Uterus (tissue), 4 donors: ENCODE measurements around the gene HMGXB4. TPM values are rescaled to one million over a fixed set of nuclear protein-coding genes. Genes with fewer than 3 reads are reported as not detected.

ENCODE experiments used
- DNase-seq, 2 donors: peaks; one replicate each; pipeline ENCODE4 v3.0.0-alpha.2; 2019 to 2020
- H3K27ac ChIP-seq, 2 donors: fragments of 200-600 bp; sonication (generic); 1 replicate in 1 of 2; 2 replicates in 1 of 2; pipeline ENCODE4 v1.5.1; 2016 to 2018
- H3K27me3 ChIP-seq, 2 donors: fragments of 200-600 bp; sonication (generic); one replicate each; pipeline ENCODE4 v1.5.1; 2018 to 2019; ENCODE audit warnings: control low read depth in 1 of 2
- H3K36me3 ChIP-seq, 2 donors: fragments of 200-600 bp; sonication (generic); one replicate each; pipeline ENCODE4 v1.5.1; 2019; ENCODE audit warnings: control low read depth in 1 of 2
- H3K4me1 ChIP-seq, 2 donors: fragments of 200-600 bp; sonication (generic); one replicate each; pipeline ENCODE4 v1.5.1; 2018 to 2019; ENCODE audit warnings: control low read depth in 1 of 2
- H3K4me3 ChIP-seq, 2 donors: fragments of 200-600 bp; sonication (generic); 1 replicate in 1 of 2; 2 replicates in 1 of 2; pipeline ENCODE4 v1.5.1; 2018 to 2019; ENCODE audit warnings: mild to moderate bottlenecking in 1 of 2
- H3K9me3 ChIP-seq, 2 donors: fragments of 200-600 bp; sonication (generic); one replicate each; pipeline ENCODE4 v1.5.1; 2019; ENCODE audit warnings: control low read depth in 1 of 2
- POLR2A ChIP-seq, 2 donors: fragments of 450-650 bp; IDR thresholded peaks; one replicate each; pipeline ENCODE4 v1.6.1; 2016; ENCODE audit warnings: antibody characterized with exemption in 2 of 2, mild to moderate bottlenecking in 1 of 2, moderate library complexity in 1 of 2
- intact Hi-C: fragments of 100-400 bp; cut with DNase I; formaldehyde crosslinking; loops from one replicate; pipeline ENCODE4 v1.15.1; 2023; ENCODE audit warnings: low total_unique reads
- total RNA-seq, 4 donors: library from RNA; depleted of rRNA in 3 of 4; stranded (reverse); fragments of >200 nt in 3 of 4; gene quantifications; one replicate each; pipeline versions ENCODE4 v1.1.0 to v1.2.4, GENCODE V29; 2014 to 2023
- TF ChIP-seq, protein P1 (sequence below), 4 experiments: fragments of 200-600 bp in 2 of 4; fragments of 450-650 bp in 2 of 4; sonication (generic) in 2 of 4; IDR thresholded peaks; one replicate each; pipeline ENCODE4 v1.5.1; 2016 to 2019; ENCODE audit warnings: antibody characterized with exemption in 4 of 4, mild to moderate bottlenecking in 2 of 4, moderate library complexity in 1 of 4
- donor health status: DM: yes; HTN: yes; CAD: no.

Gene HMGXB4
- total RNA-seq, 4 donors from 2014 or later: 15.1 to 29.6 (median 20.8) TPM

DNA sequence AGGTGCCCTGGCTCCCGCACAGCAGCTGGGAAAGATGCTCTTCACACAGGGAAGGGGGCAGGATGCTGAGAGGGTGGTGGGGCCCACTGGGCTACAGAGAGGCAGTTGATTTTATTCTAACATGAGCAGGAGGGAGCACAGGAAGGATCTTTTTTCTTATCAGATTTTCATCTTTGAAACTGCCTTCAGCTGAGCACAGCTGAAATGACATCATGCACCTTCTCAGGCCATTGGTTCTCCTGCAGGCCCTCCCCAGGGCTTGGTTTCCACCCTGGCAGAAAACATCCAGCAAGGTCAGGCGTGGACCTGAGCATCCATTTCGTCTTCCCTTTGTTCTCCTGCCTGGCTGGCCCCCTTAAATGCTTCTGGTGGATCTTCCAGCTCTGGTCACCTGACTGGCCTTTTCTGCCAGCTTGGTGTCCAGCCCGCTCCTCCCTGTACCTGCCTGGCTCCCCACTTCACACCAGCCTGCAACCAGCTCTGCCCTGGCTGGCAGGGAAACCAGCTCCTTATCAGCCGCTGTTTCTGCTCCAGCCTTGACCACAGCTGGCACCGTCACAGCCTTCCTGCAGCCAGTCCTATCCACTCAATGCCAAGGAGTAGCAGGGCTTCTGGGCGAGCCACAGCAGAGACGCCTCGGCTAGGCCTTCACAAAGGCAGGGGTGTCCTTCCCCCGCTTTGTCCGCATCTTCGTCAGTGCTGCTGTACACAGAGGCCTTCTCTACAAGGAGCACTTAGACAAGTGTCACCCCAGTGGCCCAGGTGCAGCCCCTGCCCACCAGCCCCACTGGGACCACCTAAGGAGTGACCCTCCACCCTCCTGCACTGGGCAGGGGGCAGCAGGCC, 78.9 kb downstream of the HMGXB4 start:
- H3K36me3 ChIP-seq: no peaks in the 10 kb centered on the region
- no peaks in the 10 kb centered on the region for H3K27me3 ChIP-seq
- TF ChIP-seq, protein P1, sequence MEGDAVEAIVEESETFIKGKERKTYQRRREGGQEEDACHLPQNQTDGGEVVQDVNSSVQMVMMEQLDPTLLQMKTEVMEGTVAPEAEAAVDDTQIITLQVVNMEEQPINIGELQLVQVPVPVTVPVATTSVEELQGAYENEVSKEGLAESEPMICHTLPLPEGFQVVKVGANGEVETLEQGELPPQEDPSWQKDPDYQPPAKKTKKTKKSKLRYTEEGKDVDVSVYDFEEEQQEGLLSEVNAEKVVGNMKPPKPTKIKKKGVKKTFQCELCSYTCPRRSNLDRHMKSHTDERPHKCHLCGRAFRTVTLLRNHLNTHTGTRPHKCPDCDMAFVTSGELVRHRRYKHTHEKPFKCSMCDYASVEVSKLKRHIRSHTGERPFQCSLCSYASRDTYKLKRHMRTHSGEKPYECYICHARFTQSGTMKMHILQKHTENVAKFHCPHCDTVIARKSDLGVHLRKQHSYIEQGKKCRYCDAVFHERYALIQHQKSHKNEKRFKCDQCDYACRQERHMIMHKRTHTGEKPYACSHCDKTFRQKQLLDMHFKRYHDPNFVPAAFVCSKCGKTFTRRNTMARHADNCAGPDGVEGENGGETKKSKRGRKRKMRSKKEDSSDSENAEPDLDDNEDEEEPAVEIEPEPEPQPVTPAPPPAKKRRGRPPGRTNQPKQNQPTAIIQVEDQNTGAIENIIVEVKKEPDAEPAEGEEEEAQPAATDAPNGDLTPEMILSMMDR (IDR thresholded peaks at IDR 0.05): no peak
- TF ChIP-seq POLR2A (IDR thresholded peaks at IDR 0.05): no peak
- no peak overlapping the region for H3K27ac ChIP-seq
- intact Hi-C loops: no loop called here
- H3K4me3 ChIP-seq: no peak overlapping the region
- no peaks in the 10 kb centered on the region for H3K4me1 ChIP-seq
- no peak for DNase-seq
- H3K9me3 ChIP-seq: no peaks in the 10 kb centered on the region

DNA sequence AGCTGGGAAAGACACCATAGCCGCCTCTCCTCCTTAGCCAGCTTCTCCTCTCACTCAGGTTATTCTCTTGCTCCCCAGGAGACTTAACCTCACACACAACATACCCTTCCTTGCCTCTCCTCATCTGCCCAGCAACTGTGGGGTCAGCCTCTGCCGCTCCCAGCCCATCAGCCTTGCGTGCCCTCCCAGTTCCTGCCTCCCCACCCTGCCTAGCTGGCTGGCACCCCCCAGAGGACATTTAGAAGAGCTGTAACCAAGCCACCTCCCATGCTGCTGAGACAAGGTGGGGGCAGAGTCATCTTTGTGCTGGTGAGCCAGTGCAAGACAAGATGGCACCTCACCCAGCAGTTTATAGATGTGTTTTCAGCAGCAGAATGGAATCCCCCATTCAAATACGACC, 80.6 kb downstream of the HMGXB4 start:
- no peak for DNase-seq
- Histone ChIP-seq H3K27me3 (no peaks in the 10 kb centered on the region), H3K4me3 (no peak overlapping the region), H3K27ac (no peak overlapping the region), H3K4me1 (no peaks in the 10 kb centered on the region), H3K36me3 (no peaks in the 10 kb centered on the region), H3K9me3 (no peaks in the 10 kb centered on the region)
- no peak for TF ChIP-seq POLR2A (IDR thresholded peaks at IDR 0.05)
- TF ChIP-seq, protein P1 (IDR thresholded peaks at IDR 0.05): no peak
- intact Hi-C loops: no loop called here

- H3K4me1 ChIP-seq: no peaks in the 10 kb centered on the region
- intact Hi-C loops: no loop called here
- no peaks in the 10 kb centered on the region for H3K36me3 ChIP-seq
- no peak for DNase-seq
- H3K27ac ChIP-seq: no peak overlapping the region
- TF ChIP-seq, protein P1 (IDR thresholded peaks at IDR 0.05): no peak
- TF ChIP-seq POLR2A (IDR thresholded peaks at IDR 0.05): no peak
- H3K27me3 ChIP-seq: no peaks in the 10 kb centered on the region
- H3K4me3 ChIP-seq: no peak overlapping the region
- H3K9me3 ChIP-seq: no peaks in the 10 kb centered on the region
These were observed 84.0 kb downstream of the HMGXB4 start for GRCh38 chr22:35341090-35341874.

GRCh38 chr22:35342390-35342789, 85.1 kb downstream of the HMGXB4 start:
- Histone ChIP-seq H3K27ac (no peak overlapping the region), H3K27me3 (no peaks in the 10 kb centered on the region), H3K36me3 (no peaks in the 10 kb centered on the region), H3K4me3 (no peak overlapping the region), H3K4me1 (no peaks in the 10 kb centered on the region), H3K9me3 (no peaks in the 10 kb centered on the region)
- TF ChIP-seq POLR2A (IDR thresholded peaks at IDR 0.05): no peak
- TF ChIP-seq, protein P1 (IDR thresholded peaks at IDR 0.05): no peak
- intact Hi-C loops: no loop called here
- no peak for DNase-seq
